Fibroblast of the conjunctiva (primary cell): ENCODE data around the gene DNAJC5.
A peak's percentile ranks its signal among the peaks of the same experiment; 100 is the strongest.

Experiments used
- DNase-seq: peaks from one replicate; pipeline ENCODE4 v3.0.0-alpha.2; 2010; ENCODE audit warnings: low read depth

DNAJC5 gene

DNA sequence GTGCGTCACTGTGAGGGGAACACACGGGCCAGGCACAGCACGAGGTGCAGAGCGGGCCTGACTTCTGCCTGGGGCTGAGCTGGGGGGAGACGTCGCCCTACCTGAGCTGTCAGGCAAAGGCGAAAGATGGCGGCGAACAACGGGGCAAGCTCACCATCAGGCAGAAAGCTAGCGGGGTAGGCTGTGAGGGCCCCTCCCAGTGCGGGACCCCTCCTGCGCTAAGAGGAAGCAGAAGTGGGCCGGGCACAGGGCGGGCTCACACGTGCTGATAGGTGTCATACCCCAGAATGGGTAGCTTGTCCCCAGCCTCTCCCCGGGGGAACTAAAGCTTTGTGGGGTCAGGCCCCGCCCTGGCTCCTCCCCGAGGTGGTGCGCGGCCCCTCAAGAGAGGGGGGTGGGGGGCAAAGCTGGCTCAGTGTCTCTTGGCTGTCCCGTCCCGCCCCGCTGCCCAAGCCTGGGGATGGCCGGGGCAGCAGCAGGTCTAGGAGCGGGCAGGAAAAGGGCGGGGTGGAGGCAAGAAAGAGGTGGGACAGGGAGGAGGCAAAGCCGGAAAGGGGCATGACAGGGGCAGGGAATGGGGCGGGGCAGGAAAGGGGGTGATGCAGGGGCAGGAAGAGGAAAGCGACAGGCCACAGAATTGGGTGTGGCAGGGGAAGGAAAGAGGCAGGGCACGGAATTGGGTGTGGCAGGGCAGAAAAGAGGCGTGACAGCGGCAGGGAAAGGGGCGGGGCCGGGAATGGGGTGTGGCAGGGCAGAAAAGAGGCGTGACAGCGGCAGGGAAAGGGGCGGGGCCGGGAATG lies 46.6 kb downstream of the DNAJC5 start:
- no peak for DNase-seq

DNA sequence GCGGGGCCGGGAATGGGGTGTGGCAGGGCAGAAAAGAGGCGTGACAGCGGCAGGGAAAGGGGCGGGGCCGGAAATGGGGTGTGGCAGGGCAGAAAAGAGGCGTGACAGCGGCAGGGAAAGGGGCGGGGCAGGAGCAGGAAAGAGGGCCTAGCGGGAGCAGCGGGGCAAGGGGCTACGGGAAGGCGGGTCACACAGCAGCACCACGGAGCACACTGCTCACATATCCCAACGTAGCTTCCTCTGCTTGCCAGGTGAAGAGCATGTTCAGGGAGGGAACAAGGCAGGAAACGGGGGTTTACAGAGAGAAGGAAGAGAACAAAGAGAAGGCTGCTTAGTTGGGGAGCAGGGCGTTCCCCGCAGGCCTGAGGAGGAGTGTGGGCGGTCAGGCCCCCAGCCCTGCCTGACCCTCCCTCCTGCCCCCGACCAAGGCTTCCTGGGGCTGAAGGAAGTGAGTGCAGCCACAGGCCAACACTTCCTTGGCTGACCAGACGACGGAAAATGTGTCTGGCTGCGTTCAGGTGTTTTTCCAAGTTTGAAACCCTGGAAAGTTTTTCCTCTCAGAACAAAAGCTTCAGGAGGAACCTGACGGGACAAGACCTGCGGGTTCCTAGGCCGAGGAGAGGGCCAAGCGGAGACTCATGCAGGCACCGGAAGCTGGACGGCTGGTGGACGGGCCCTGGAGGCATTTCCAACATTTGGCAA lies 47.5 kb downstream of the DNAJC5 start:
- DNase-seq = no peak

DNA sequence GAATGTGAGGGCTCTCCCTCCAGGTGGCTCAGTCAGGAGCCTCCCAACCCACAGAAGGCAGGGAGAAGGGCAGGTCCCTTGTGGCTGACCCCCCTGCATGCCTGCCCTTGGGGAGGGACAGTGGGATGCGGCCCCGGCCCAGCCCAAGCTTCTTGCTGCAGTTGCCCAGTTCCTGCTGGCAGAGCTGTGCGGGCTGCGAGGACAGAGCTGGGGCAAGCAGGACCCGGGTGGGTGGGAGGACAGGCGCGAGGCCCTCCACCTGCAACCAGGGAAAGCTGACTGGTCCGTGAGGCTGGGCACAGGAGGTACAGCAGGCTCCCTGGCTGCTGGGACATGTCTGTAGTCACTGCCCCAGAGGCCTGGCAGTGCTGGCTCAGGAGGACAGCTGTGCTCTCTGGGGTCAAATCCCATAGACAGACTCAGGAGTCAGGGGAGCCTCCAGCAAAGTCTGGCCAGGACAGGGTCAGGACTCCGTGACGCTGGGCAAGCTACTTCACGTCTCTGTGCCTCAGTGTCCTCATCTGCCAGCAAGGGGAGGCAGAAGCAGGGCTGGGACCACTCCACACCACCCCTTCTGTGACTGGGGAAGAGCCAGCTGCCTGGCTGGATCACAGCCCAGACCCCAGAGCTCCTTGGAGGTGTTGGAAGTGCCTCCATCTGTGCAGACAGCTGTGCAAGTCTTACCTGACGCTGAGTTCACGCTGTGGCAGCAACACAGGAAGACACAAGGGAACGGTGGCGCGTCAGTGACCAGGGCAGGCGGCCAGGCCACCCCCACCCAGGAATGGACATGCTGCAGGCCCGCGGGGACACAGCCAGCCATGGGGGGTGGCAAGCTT lies 48.3 kb downstream of the DNAJC5 start:
- no peak for DNase-seq

DNA sequence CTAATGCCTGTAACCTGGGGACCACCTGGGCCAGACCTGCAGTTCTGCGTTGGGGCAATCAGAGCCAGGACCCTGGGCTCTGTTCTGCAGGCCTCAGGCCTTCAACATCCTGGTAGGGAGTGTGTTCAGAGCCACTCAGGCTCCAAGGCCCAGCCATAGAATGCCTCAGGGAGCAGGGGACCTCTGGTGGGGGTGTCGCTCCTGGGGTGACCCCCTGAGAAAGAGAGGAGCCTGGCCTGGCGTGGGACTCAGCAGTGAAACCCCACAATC lies 48.8 kb downstream of the DNAJC5 start:
- no peak for DNase-seq

DNA sequence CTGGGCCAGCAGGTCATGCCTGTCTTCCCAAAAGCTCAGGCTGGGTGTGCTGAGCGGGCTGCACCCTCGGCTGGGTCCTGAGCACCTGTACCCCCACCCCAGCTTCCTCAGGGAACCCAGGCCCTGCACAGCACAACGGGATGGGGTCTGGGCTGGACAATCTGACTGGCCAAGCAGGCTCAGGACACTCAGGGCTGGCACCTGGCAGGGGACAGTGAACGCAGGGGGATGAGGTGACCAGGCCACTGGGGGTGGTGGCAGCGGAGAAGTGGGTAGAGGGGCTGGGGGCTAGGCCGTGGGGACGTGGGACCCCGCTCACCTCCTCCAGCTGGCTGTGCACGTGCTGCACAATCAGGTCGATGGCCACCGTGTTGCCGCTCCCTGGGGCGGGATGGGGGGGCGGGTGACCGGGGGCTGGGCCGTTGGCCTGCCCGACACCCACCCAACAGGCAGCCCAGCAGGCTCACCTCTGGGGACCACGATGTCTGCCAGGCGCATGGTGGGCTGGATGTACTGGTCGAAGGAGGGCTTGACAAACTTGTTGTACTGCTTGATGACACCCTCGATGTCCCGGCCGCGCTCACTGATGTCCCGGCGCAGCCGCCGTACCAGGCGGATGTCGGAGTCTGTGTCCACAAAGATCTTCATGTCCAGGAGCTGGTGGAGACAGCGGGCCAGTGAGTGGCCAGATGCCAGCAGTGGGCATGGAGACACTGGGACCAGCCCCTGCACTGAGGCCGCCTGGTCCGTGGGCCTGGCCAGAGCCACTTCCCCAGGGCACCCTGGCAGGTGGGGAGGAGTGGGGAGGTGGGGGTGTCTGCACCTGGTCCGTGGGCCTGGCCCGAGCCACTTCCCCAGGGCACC lies 49.4 kb downstream of the DNAJC5 start:
- no peak for DNase-seq

DNA sequence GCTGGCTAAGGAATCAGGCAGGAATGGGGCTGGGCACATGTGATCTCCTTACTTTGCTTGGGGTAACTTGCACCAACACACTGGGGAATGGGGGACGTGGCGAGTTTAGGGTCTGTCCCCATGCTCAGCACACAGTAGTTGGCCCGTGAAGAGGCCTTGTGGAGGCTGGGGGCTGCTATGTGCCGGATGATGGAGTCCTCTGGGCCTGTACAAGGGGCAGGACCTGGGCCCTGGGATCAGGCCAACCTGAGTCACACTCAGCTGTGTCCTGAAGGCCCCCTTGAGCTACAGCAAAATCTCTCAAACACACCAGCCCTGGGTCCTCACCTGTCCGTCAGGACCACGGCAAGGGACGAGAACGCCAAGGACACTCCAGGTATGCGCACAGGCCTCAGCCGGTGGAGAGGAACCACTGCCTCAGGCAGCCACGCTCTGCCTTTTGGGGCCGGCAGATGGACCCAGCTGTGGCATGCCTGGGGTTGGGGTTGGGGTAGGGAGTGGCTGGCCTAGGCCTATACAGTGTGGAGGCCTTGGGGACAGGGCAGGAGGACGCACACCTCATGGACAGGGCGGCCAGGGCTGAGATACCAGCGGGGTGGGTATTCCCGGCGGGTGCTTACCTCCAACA lies 50.2 kb downstream of the DNAJC5 start:
- no peak for DNase-seq

DNA sequence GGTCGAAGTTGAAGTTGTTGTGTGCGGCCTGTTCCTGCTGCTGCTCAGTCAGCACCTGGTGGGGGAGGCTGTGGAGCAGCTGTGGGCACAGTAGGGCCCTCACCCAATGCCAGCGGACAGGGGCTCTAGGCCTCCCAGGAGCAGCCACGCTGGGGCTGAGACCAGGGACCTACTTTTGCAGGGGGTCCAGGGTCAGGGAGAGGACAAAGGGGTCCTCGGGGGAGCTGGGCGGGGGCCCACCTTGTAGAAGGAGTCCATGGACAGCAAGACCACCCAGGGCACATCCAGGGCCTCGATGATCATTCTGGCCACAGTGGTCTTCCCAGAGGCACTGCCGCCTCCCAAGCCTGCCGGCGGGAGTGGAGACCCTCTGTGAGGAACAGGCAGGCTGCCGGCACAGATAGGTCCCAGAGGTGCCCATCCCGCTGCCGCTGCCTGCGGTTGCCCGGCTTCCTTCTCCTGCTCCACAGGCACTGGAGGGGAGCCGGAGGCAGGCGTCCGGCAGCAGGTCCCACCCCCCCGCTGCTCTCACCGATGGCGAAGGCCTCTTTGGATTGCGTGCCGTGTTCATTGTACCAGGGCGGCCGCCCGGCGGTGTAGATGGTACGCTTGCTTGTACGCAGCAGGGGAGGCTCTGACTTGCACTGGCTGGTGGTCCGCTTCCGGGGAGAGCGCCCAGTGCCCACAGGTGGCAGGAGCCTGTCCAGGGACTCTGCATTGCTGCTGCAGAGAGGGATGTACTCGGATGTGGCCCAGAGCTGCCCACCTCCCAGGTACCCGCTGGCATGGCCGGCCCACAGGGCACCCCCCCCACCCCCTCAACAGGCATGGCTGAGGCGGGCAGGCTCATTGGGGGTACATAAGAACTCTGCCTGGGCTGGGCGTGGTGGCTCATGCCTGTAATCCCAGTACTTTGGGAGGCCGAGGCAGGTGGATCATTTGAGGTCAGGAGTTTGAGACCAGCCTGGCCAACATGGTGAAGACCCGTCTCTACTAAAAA lies 51.3 kb downstream of the DNAJC5 start:
- no peak for DNase-seq

DNA sequence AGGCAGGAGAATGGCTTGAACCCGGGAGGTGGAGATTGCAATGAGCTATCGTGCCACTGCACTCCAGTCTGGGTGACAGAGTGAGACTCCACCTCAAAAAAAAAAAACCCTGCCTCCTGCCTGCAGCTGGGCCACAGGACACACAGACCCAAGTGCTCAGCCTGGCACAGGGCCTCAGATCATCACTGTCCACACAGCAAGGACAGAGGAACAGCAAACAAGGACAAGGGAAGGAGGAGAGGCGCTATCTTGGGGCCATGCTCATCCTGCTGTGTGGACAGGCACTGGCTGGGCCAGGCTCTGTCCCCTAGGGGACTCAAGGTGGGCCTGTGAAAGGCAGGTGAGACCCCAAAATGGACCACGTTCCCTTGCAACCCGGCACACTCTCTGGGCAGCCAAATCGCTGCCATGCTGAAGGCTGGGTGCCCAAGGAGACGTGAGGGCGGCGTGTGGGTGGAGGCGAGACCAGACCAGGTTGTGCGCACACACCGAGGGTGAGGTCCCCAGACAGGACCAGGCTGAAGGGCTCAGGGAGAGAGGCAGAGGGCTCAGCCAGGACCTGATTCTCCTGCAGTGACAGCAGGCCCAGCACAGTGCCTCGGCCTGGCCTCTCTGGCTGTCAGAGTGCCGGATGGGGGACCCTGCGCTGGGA lies 52.2 kb downstream of the DNAJC5 start:
- DNase-seq = no peak

DNA sequence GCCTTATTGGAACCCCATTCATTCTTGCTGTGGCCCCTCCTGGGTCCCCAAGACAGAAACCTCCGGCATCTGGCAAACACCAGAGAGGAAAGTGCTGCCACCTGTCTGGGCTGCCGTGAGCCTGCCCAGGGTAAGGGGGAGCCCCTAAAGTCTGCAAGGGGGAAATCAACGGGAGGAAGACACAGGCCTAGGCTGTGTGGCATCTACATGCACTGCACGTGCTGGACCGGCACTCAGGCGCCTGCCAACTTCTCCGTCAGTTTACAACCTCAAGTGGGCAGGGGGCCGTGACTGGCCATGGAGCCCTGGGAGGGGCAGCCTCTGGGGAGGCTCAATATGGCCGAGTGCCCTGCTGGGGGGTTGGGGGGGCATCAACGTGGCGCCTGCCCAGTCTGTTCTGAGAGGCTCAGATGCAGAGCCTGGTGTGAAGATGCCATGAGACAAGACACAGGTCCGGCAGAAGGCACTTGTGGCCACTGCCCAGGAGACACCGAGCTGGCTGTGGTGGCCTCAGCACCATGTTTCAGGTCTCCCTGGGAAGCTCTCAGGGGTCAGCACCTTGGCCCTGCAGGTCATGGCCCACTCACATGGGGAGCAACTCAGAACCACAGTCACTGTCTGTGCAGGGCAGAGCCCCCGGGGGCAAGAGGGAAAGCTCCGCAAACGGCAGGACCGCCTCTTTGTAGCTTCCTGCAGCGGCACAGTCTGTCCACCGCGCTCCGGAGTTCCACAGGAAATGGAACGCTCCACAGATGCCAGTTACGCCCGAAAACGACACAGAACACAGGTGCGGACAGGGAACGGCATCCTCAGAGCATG lies 52.9 kb downstream of the DNAJC5 start:
- no peak for DNase-seq

DNA sequence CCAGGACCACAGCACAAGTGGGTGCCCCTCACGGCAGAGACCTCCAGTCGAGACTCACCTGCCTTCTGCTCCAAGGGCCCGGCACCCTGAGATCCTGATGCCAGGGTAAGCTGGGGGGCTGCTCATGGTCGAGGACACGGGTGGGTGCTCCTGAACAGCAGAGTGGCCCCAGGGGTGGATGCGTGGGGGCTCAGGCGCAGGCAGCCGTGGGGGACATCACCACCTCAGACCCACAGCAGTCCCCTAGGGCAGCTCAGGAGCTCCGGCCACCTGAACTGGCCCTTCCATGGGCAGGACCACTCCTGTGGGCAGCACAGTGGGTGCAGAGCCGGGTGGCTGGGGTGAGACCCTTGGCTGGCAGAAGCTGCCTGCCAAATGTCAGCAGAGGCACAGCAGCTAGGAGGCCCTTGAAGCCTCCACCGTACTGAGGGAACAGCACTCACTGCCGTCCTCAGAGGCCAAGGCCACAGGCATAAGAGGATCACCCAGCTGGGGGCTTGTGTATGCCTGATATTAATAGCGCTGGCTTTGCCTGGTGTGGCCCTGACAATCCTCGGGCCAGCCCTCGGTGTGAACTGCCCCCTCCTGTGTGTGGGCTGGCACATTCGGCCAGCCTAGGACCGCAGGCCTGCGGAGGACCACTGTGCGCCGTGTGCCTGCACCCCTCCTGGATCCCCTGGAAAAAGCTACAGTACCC lies 55.9 kb downstream of the DNAJC5 start:
- no peak for DNase-seq

DNA sequence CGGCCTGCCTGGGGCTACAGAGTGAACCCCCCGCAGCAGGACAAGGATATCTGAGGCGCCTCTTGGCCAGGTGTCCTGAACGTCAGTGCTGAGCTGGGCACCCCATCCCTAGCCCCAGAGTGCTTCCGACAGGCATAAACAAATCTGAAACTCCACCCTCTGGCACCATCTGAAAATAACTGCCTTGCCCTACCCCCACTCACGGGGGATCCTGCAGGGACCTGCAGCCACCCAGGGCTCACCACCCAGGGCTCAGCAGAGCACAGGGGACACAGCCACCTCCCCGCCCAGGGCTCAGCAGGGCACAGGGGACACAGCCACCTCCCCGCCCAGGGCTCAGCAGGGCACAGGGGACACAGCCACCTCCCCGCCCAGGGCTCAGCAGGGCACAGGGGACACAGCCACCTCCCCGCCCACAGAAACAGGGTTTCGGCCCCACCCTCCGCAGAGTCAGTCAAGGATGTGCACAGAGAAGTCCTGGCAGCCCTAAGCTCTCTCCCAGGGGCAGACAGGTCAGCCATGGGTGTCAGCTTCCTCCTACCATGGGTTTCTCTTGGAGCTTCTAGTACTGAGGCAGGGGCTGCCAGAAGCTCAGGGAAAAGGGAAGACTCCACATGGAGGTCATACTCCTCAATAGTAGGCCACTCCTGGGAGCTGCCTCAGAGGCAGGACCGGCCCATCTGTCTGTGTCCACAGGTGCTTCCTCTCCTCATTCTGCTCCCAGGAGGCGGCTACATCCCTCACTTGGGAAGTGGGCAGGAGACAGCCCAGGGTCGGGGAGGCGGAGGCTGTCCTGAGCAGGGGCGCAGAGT lies 56.7 kb downstream of the DNAJC5 start:
- DNase-seq = no peak

DNA sequence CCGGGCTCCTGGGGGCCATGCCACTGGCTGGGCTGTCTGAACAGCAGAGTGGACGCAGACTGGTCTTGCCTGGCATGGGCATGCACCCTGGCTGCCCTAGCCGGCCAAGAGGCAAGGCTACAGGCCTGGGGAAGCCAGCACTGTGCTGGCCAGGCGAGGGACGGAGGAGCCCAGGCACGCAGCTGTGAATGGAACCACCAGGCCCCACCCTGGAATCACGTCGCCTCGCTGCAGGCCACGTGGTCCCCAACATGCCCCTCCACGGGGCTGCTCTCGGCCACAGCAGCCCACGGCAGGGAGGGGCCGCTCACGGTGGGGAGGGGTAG lies 57.2 kb downstream of the DNAJC5 start:
- DNase-seq = no peak

DNA sequence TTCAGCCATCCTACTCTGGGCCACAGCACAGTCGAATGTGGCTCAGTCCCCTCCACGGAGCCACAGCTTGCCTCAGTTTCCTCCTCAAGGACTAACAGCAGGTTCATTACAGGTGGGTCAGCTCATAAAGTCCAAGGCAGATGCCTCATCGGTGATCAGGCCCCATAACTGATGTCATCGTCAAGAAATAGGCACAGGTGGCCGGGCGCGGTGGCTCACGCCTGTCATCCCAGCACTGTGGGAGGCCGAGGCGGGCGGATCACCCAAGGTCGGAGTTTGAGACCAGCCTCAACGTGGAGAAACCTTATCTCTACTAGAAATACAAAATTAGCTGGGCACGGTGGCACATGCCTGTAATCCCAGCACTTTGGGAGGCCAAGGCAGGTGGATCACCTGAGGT lies 57.8 kb downstream of the DNAJC5 start:
- DNase-seq = no peak

DNA sequence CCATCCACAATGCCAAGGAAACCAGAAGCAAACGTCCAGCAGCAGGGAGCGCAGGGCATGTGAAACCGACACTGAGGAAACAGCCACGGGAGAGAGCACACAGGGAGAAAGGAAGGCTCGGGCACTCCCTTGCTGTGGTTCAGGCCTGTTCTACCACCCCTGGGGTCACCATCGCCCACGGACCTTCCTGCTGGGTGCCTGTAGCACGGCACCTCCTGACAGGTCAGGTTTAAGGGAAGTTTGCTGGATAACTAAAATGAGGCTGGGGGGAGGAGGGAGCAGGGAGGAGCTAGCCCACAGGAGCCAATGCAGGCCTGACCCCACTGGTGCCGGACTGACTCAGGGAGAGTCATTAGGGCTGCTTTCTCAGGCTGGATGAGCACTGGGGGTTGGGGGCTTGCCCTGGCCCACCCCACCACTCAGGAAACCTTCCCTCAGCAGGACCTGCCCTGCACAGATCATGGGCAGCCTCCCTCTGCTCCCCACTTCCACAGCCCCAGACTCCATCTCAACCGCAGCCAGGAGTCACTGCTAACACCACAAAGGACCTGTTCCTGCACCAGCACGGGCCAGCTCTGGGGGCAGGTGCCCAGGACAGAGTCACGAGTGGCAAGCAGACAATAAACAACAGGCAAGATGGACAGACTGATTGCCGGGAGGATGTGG lies 59.0 kb downstream of the DNAJC5 start:
- no peak for DNase-seq

DNA sequence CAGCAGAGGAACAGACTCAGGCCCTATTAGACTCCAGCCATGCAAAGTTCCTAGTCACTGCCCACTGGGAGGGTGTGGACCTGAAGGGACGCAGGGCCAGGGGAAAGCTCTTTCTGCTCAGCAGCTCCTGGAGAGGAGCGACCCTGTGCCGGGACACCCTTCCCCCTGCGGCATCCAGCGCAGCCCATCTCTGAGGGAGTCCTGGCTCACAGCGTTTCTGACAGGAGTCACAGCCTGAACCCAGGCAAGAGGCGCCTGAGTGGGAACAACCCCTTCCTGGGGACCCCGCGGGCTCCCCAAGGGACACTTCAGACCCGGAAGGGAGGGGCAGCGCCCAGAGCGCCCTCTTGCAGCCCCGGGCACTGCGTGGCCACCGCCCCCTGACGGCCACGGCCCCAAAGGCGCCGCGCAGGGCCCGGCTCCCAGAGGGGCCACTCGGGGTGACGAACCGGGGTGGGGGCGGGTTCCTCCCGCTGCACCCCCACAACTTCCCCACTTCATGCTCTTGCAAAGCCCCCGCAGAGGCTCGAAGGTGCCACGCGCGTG lies 60.4 kb downstream of the DNAJC5 start:
- DNase-seq = no peak

DNA sequence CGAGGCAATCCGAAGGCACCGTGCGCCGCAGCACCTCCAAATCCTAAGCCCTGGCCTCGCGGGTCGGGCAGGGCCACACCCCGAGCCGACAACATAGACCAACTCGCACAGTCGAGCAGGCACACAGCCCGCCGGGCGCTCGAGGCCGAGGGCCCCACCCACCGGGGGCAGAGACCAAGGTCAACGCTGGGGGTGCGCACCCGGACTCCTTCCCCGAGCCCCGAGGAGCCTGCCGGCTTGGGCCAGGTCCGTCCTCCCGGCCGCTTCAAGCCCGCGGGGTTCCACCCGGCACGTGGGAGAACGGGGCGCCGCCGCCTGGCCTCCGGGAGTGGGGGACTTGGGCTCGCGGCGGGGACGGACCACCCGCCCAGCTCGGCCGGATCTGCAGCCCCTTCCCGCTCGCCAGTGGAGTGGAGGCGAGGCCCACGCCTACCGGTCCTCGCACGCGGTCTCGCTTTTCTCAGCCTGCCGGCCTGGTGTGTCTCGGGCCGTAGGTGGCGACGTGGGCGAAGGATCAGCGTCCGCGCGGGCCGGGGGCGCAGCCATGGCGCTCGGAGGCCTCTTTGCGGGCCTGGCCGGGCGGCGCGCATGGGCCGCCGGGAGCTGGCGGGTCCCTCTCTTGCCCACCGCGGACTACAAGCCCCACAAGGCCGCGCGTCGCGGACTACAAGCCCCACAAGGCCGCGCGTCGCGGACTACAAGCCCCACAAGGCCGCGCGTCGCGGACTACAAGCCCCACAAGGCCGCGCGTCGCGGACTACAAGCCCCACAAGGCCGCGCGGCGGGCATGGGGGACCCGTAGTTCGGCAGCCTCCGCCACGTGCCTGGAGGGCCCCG lies 61.1 kb downstream of the DNAJC5 start, which contains the start of gene UCKL1:
UCKL1 (minus strand) TSS at position 590 of the 837 bp plus-strand sequence; CDS start at position 546, 44 bp downstream.
- peak; percentile 87 for DNase-seq
